NCI-H1092 (cell line): Measurements from ENCODE around the gene LPCAT1.
"Not testable (repeated sequence)": the region's sequence is repeated elsewhere in the genome, so short reads cannot be mapped to it uniquely, and the experiment has no call there.

Experiments
- DNase-seq: peaks from one replicate; lab custom pipeline; 2025; lab: John Stamatoyannopoulos, UW

The LPCAT1 gene

GRCh38 chr5:1521671-1522600 is 1.8 kb downstream of the LPCAT1 start:
- no peak for DNase-seq

- DNase-seq: no peak
These were observed 2.8 kb downstream of the LPCAT1 start for GRCh38 chr5:1520791-1521453.

GRCh38 chr5:1519631-1520210 is 4.0 kb downstream of the LPCAT1 start:
- no peak for DNase-seq

- no peak for DNase-seq
These were observed 5.9 kb downstream of the LPCAT1 start for GRCh38 chr5:1517838-1518237.

- no peak for DNase-seq
These were observed 6.9 kb downstream of the LPCAT1 start for GRCh38 chr5:1516615-1517601.

- DNase-seq: no peak
These were observed 7.7 kb downstream of the LPCAT1 start for GRCh38 chr5:1515921-1516571.

- no peak for DNase-seq
These were observed 8.3 kb downstream of the LPCAT1 start for GRCh38 chr5:1515311-1515920.

- not testable (repeated sequence) for DNase-seq
These were observed 8.9 kb downstream of the LPCAT1 start for GRCh38 chr5:1514819-1515310.

- no peak for DNase-seq
These were observed 9.5 kb downstream of the LPCAT1 start for GRCh38 chr5:1514027-1514818.

GRCh38 chr5:1513326-1514026 is 10.3 kb downstream of the LPCAT1 start:
- no peak for DNase-seq

GRCh38 chr5:1512541-1513291 is 11.0 kb downstream of the LPCAT1 start:
- no peak for DNase-seq

GRCh38 chr5:1511651-1512540 is 11.9 kb downstream of the LPCAT1 start:
- no peak for DNase-seq

GRCh38 chr5:1511048-1511447 is 12.7 kb downstream of the LPCAT1 start:
- DNase-seq: no peak

- DNase-seq: no peak
These were observed 13.1 kb downstream of the LPCAT1 start for GRCh38 chr5:1510631-1511030.

GRCh38 chr5:1510151-1510561 is 13.6 kb downstream of the LPCAT1 start:
- no peak for DNase-seq

GRCh38 chr5:1509346-1510085 is 14.2 kb downstream of the LPCAT1 start:
- no peak for DNase-seq
